ENCODE data around the gene DZIP1L.

- TF ChIP-seq CTCF (IDR thresholded peaks at IDR 0.05): no peak
- no peak for TF ChIP-seq POLR2A (IDR thresholded peaks at IDR 0.05)
These were observed 37.3 kb downstream of the DZIP1L start for GRCh38 chr3:138078096-138078495.

Data from Peyer's patch (tissue), 4 donors.